Activated CD8-positive, alpha-beta T cell treated with anti-CD3 and anti-CD28 coated beads, Interleukin-2, amount 10 ng/mL, durations not matched to agents 7 days and 5 days (primary cell): ENCODE data around the gene PRICKLE2. TPM values are rescaled to one million over a fixed set of nuclear protein-coding genes. Genes with fewer than 3 reads are reported as not detected.

Experiments
- ATAC-seq: fragments of 150-1000 bp; cut with Tn5 transposase; one replicate; pipeline ENCODE4 v1.10.0; 2021; ENCODE audit warnings: moderate library complexity
- CTCF ChIA-PET: fragments of 350-600 bp; sonication (Branson Sonifier 250); formaldehyde crosslinking; loops from one replicate; lab custom pipeline; 2021; ENCODE audit warnings: antibody characterized with exemption; lab: Charles Lee
- POLR2A ChIA-PET: fragments of 350-600 bp; sonication (Branson Sonifier 250); formaldehyde crosslinking; loops from one replicate; lab custom pipeline; 2021; ENCODE audit warnings: antibody characterized with exemption; lab: Charles Lee
- DNase-seq: peaks from one replicate; pipeline ENCODE4 v3.0.0-alpha.2; 2020
- H3K27ac Mint-ChIP-seq: one replicate; pipeline ENCODE4 v1.8.0; 2021; ENCODE audit warnings: mild to moderate bottlenecking, mixed read lengths
- H3K27me3 Mint-ChIP-seq: one replicate; pipeline ENCODE4 v1.8.0; 2021; ENCODE audit warnings: low read depth, mixed read lengths
- H3K36me3 Mint-ChIP-seq: one replicate; pipeline ENCODE4 v1.8.0; 2021; ENCODE audit warnings: low read depth, mixed read lengths
- H3K4me1 Mint-ChIP-seq: one replicate; pipeline ENCODE4 v1.8.0; 2021; ENCODE audit warnings: low read depth, mixed read lengths
- H3K4me3 Mint-ChIP-seq: one replicate; pipeline ENCODE4 v1.8.0; 2021; ENCODE audit warnings: mild to moderate bottlenecking, mixed read lengths
- H3K9me3 Mint-ChIP-seq: one replicate; pipeline ENCODE4 v1.8.0; 2022; ENCODE audit warnings: mixed read lengths; ENCODE audit not compliant: insufficient read depth
- total RNA-seq, 2 experiments: library from RNA; stranded (reverse); gene quantifications; one replicate each; pipeline ENCODE4 v1.2.3, GENCODE V29; 2021

Gene PRICKLE2
- total RNA-seq, 2 experiments from 2014 or later: not detected

GRCh38 chr3:64063207-64063982 is 161.9 kb downstream of the PRICKLE2 start:
- H3K27me3 Mint-ChIP-seq: peaks cover 15% of the 10 kb centered on the region
- DNase-seq (no peak), ATAC-seq (no peak)
- no peak overlapping the region for H3K4me3 Mint-ChIP-seq
- H3K9me3 Mint-ChIP-seq: no peaks in the 10 kb centered on the region
- H3K27ac Mint-ChIP-seq: no peak overlapping the region
- no peaks in the 10 kb centered on the region for H3K36me3 Mint-ChIP-seq
- ChIA-PET CTCF (interaction anchor here (1.2 kb wide), 1 partner anchor 48 kb away, joined by 3 read pairs; no protein-coding TSS in a partner anchor), POLR2A (no interaction called here)
- H3K4me1 Mint-ChIP-seq: no peaks in the 10 kb centered on the region

- CTCF ChIA-PET: no interaction called here
- H3K4me1 Mint-ChIP-seq: no peaks in the 10 kb centered on the region
- H3K27me3 Mint-ChIP-seq: peaks cover 22% of the 10 kb centered on the region
- POLR2A ChIA-PET: no interaction called here
- DNase-seq (no peak), ATAC-seq (no peak)
- H3K36me3 Mint-ChIP-seq: no peaks in the 10 kb centered on the region
- no peaks in the 10 kb centered on the region for H3K9me3 Mint-ChIP-seq
- no peak overlapping the region for H3K4me3 Mint-ChIP-seq
- no peak overlapping the region for H3K27ac Mint-ChIP-seq
These were observed 163.6 kb downstream of the PRICKLE2 start for GRCh38 chr3:64061628-64062027.

GRCh38 chr3:64059484-64060175 is 165.6 kb downstream of the PRICKLE2 start:
- POLR2A ChIA-PET: no interaction called here
- Mint-ChIP-seq H3K27ac (no peak overlapping the region), H3K27me3 (peaks cover 28% of the 10 kb centered on the region), H3K36me3 (no peaks in the 10 kb centered on the region), H3K4me3 (no peak overlapping the region), H3K9me3 (no peaks in the 10 kb centered on the region), H3K4me1 (no peaks in the 10 kb centered on the region)
- no peak for DNase-seq
- no peak for ATAC-seq
- CTCF ChIA-PET: interaction anchor here (1.3 kb wide), 1 partner anchor 12 kb away, joined by 3 read pairs; no protein-coding TSS in a partner anchor

GRCh38 chr3:64058566-64058965 is 166.7 kb downstream of the PRICKLE2 start:
- H3K27me3 Mint-ChIP-seq: peaks cover 27% of the 10 kb centered on the region
- no peaks in the 10 kb centered on the region for H3K36me3 Mint-ChIP-seq
- ChIA-PET POLR2A (no interaction called here), CTCF (interaction anchor here (1.3 kb wide), 1 partner anchor 13 kb away, joined by 3 read pairs; no protein-coding TSS in a partner anchor)
- no peak for DNase-seq
- H3K9me3 Mint-ChIP-seq: no peaks in the 10 kb centered on the region
- H3K4me1 Mint-ChIP-seq: no peaks in the 10 kb centered on the region
- H3K4me3 Mint-ChIP-seq: no peak overlapping the region
- no peak overlapping the region for H3K27ac Mint-ChIP-seq
- ATAC-seq: no peak

DNA sequence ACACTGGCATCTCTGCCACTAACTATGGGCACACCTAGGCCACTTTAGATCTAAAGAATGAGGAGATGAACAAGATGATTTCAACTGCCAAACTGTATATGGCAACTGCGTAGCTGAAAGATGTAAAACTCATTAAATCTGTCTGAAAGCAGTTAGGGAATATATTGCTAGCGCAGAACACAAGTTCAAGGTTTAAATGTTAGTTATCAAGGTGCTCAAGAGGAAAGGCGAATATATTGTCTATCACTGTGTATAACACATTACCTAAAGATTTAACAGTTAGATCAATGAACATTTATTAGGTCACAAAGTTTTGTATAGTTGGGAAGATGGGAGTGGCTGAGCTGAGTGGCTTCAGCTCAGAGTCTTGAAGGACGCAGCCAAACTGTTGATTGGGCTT is 168.0 kb downstream of the PRICKLE2 start:
- Mint-ChIP-seq H3K9me3 (no peaks in the 10 kb centered on the region), H3K4me3 (no peak overlapping the region), H3K4me1 (no peaks in the 10 kb centered on the region), H3K27me3 (peaks cover 22% of the 10 kb centered on the region), H3K36me3 (no peaks in the 10 kb centered on the region), H3K27ac (no peak overlapping the region)
- no peak for DNase-seq
- CTCF ChIA-PET: no interaction called here
- no peak for ATAC-seq
- POLR2A ChIA-PET: no interaction called here

- H3K9me3 Mint-ChIP-seq: no peaks in the 10 kb centered on the region
- DNase-seq (no peak), ATAC-seq (no peak)
- no peaks in the 10 kb centered on the region for H3K36me3 Mint-ChIP-seq
- H3K4me3 Mint-ChIP-seq: no peak overlapping the region
- H3K4me1 Mint-ChIP-seq: no peaks in the 10 kb centered on the region
- no peak overlapping the region for H3K27ac Mint-ChIP-seq
- ChIA-PET CTCF (no interaction called here), POLR2A (no interaction called here)
- H3K27me3 Mint-ChIP-seq: peaks cover 22% of the 10 kb centered on the region
These were observed 168.6 kb downstream of the PRICKLE2 start for GRCh38 chr3:64056606-64057180.

DNA sequence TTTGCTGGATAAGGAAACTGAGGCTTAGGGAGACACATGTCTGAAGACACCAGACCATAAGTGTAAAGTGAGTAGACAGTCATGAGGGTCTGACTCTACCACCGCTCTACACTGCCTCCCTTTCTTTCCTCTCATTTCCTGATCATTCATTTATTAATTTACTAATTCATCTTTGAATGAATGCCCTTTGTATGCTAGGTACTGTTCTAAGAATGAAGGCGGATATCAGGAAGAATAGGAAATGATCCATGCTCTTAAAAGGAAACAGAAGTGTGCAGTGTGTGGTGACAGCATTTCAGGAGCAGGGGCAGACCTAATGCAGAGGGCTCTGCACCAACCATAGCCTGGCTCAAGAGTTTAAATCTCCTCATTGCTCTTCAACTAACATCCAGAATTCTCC is 170.2 kb downstream of the PRICKLE2 start:
- Mint-ChIP-seq H3K4me3 (no peak overlapping the region), H3K27ac (no peak overlapping the region), H3K9me3 (no peaks in the 10 kb centered on the region), H3K27me3 (peaks cover 18% of the 10 kb centered on the region), H3K36me3 (no peaks in the 10 kb centered on the region), H3K4me1 (no peaks in the 10 kb centered on the region)
- ATAC-seq: no peak
- DNase-seq: no peak
- ChIA-PET CTCF (no interaction called here), POLR2A (no interaction called here)

DNA sequence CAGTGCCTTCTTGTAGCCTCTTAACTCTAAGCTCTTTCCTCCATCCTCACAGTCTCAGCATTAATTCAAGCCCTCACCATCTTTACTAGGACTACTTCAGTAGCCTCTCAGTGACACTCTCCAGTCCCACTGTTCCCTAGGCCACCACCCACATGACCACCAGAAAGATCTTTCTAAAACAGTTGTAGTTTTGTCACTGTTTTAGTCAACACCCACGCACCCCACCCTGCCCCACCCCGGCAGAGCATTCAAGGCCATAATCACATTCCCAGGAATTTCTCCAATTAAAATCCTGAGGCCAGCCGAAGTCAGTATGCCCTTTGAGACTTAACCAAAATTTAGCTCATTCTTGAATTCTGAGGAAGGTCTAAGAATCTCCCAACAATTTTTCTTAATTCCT is 170.8 kb downstream of the PRICKLE2 start:
- ChIA-PET POLR2A (no interaction called here), CTCF (no interaction called here)
- no peaks in the 10 kb centered on the region for H3K36me3 Mint-ChIP-seq
- ATAC-seq: no peak
- H3K4me3 Mint-ChIP-seq: no peak overlapping the region
- peaks cover 17% of the 10 kb centered on the region for H3K27me3 Mint-ChIP-seq
- DNase-seq: no peak
- no peak overlapping the region for H3K27ac Mint-ChIP-seq
- no peaks in the 10 kb centered on the region for H3K9me3 Mint-ChIP-seq
- H3K4me1 Mint-ChIP-seq: no peaks in the 10 kb centered on the region

DNA sequence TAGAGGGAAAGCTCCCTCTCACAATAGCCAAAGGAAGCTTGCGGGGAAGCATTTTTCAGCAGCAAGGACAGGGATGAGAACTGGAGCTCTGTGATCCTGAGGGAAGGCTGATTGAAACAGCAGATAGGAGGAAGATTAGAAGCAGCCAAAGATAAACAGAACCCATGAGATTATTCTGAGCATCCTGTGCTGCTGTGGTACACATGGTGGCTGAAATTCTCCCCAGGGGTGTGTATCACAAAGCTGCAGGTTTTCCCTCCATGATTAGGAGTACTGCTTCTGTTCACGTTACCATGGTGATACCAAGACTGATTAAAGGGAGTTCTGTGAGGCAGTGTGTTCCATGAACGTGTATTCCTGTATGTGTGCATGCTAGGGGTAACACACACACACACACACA is 171.7 kb downstream of the PRICKLE2 start:
- Mint-ChIP-seq H3K9me3 (no peaks in the 10 kb centered on the region), H3K36me3 (no peaks in the 10 kb centered on the region), H3K27ac (no peak overlapping the region), H3K4me1 (peaks cover 3% of the 10 kb centered on the region), H3K4me3 (no peak overlapping the region), H3K27me3 (peaks cover 12% of the 10 kb centered on the region)
- POLR2A ChIA-PET: no interaction called here
- ATAC-seq (no peak), DNase-seq (no peak)
- CTCF ChIA-PET: no interaction called here

GRCh38 chr3:64053117-64053516 is 172.1 kb downstream of the PRICKLE2 start:
- Mint-ChIP-seq H3K27ac (no peak overlapping the region), H3K27me3 (peaks cover 12% of the 10 kb centered on the region), H3K4me3 (no peak overlapping the region), H3K4me1 (peaks cover 4% of the 10 kb centered on the region), H3K36me3 (no peaks in the 10 kb centered on the region), H3K9me3 (no peaks in the 10 kb centered on the region)
- ChIA-PET POLR2A (no interaction called here), CTCF (no interaction called here)
- ATAC-seq (no peak), DNase-seq (no peak)

DNA sequence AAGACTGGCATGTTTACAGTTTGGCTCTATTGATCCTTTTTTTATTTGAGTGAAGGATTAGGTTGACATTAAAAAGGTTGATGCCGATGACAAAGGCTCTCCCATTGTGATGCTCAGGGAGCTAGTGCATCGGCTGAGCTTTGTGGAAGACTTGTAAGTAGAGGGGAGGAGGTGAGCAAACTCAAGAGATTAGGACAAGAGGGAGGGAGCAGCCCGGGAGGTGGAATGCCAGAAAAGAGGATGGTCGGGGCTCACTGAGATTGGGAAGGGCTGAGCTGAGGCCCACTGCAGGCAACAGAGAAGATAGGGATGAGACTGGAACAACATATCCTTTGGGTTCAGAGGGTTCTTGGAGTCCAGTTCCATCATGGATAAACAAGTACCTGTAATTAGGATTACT is 175.4 kb downstream of the PRICKLE2 start:
- POLR2A ChIA-PET: no interaction called here
- Mint-ChIP-seq H3K27ac (no peak overlapping the region), H3K27me3 (peaks cover 6% of the 10 kb centered on the region), H3K4me3 (no peak overlapping the region), H3K4me1 (peaks cover 4% of the 10 kb centered on the region), H3K36me3 (no peaks in the 10 kb centered on the region), H3K9me3 (no peaks in the 10 kb centered on the region)
- ATAC-seq: no peak
- CTCF ChIA-PET: interaction anchor here (0.7 to 1.5 kb wide), 3 partner anchors 8 to 26 kb away, joined by 3 read pairs; partner anchors contain the start of gene PSMD6
- DNase-seq: no peak

- Mint-ChIP-seq H3K4me1 (peaks cover 4% of the 10 kb centered on the region), H3K27me3 (peaks cover 8% of the 10 kb centered on the region), H3K4me3 (no peak overlapping the region), H3K36me3 (no peaks in the 10 kb centered on the region), H3K9me3 (no peaks in the 10 kb centered on the region), H3K27ac (no peak overlapping the region)
- POLR2A ChIA-PET: no interaction called here
- ATAC-seq (no peak), DNase-seq (no peak)
- CTCF ChIA-PET: interaction anchor here (1.3 to 1.5 kb wide), 2 partner anchors 19 to 25 kb away, joined by 3 read pairs; partner anchors contain the start of gene PSMD6
These were observed 176.1 kb downstream of the PRICKLE2 start for GRCh38 chr3:64049136-64049535.
